HepG2 (cell line): ENCODE data around the gene RABGAP1L. TPM values are rescaled to one million over a fixed set of nuclear protein-coding genes. Genes with fewer than 3 reads are reported as not detected.

ENCODE experiments used
- ATAC-seq: fragments of 200-7000 bp; cut with Tn5 transposase; 3 replicates; pipeline ENCODE4 v1.9.1; 2020; ENCODE audit warnings: mild to moderate bottlenecking, moderate library complexity
- BruUV-seq: library from RNA; stranded (reverse); fragments of 400-500 nt; replicated peaks from 2 replicates; lab custom pipeline; 2021; lab: Mats Ljungman, UMichigan
- CTCF ChIA-PET: fragments of 300-600 bp; formaldehyde crosslinking; extraction: SDS; loops from one replicate; lab custom pipeline; 2021; ENCODE audit warnings: low total read pairs, inconsistent platforms, low intra/inter-chr PET ratio; lab: Yijun Ruan, JAX
- POLR2A ChIA-PET: fragments of 350-600 bp; sonication (Branson Sonifier 250); formaldehyde crosslinking; loops from one replicate; lab custom pipeline; 2020; ENCODE audit warnings: antibody characterized with exemption, inconsistent platforms; lab: Yijun Ruan, JAX
- DNase-seq: peaks from one replicate; pipeline ENCODE4 v3.0.0-alpha.2; 2015; ENCODE audit warnings: low spot score
- FAIRE-seq: peaks from 3 replicates; lab custom pipeline; 2011; peaks lifted over from hg19 to GRCh38; lab: Jason Lieb, UNC
- H2AFZ ChIP-seq: one replicate; pipeline ENCODE4 v1.6.1; 2011; ENCODE audit warnings: low read length, inconsistent platforms
- H3K27ac ChIP-seq: fragments of 300-600 bp; 3 replicates; pipeline ENCODE4 v1.8.0; 2011; ENCODE audit warnings: mixed run types, mild to moderate bottlenecking, mixed read lengths, low read length, inconsistent platforms; ENCODE audit not compliant: insufficient read depth; ENCODE audit errors: extremely low read length
- H3K27me3 ChIP-seq, 2 experiments: fragments of 200-600 bp in 1 of 2; 2 replicates in 1 of 2; 3 replicates in 1 of 2; pipeline versions ENCODE4 v1.6.0 to v1.8.0; 2011; ENCODE audit warnings: low read length in 2 of 2, mild to moderate bottlenecking in 2 of 2, moderate library complexity in 2 of 2, inconsistent platforms in 1 of 2; ENCODE audit not compliant: insufficient read depth in 2 of 2, control insufficient read depth in 1 of 2
- H3K36me3 ChIP-seq, 2 experiments: fragments of 200-600 bp in 1 of 2; replicated peaks in 1 of 2; 2 replicates in 1 of 2; 3 replicates in 1 of 2; pipeline versions ENCODE4 v1.5.1 to v1.8.0; 2011; ENCODE audit warnings: low read length in 2 of 2, inconsistent platforms in 1 of 2; ENCODE audit not compliant: insufficient read depth in 2 of 2, control insufficient read depth in 1 of 2
- H3K4me1 ChIP-seq: 2 replicates; pipeline ENCODE4 v1.5.1; 2012; ENCODE audit warnings: low read length, inconsistent platforms; ENCODE audit not compliant: insufficient read depth
- H3K4me2 ChIP-seq: 2 replicates; pipeline ENCODE4 v1.6.0; 2011; ENCODE audit warnings: low read depth, low read length, inconsistent platforms
- H3K4me3 ChIP-seq, 3 experiments: fragments of 200-600 bp in 1 of 3; sonication (generic), shearing (Covaris generic) in 1 of 3; replicated peaks in 1 of 3; 2 replicates each; pipeline ENCODE4 v1.5.1; 2011 to 2016; ENCODE audit warnings: low read length in 3 of 3, inconsistent platforms in 2 of 3, low read depth in 2 of 3, mild to moderate bottlenecking in 2 of 3, control low read depth in 1 of 3, mixed read lengths in 1 of 3; ENCODE audit not compliant: insufficient read depth in 1 of 3
- H3K79me2 ChIP-seq: one replicate; pipeline ENCODE4 v1.6.1; 2011; ENCODE audit warnings: low read length, inconsistent platforms; ENCODE audit not compliant: insufficient read depth
- H3K9ac ChIP-seq: 2 replicates; pipeline ENCODE4 v1.6.0; 2011; ENCODE audit warnings: mild to moderate bottlenecking, low read depth, low read length, inconsistent platforms; ENCODE audit not compliant: insufficient read depth
- H3K9me3 ChIP-seq: 2 replicates; pipeline ENCODE4 v1.5.1; 2012; ENCODE audit warnings: mild to moderate bottlenecking, low read length
- H4K20me1 ChIP-seq: 2 replicates; pipeline ENCODE4 v1.6.0; 2011; ENCODE audit warnings: inconsistent platforms, mild to moderate bottlenecking, low read length, moderate library complexity; ENCODE audit not compliant: insufficient read depth
- ASH2L ChIP-seq: fragments of 300-600, 200-600 bp; sonication (generic); IDR thresholded peaks from 2 replicates; pipeline ENCODE4 v1.7.0; 2017; ENCODE audit warnings: low read depth, mild to moderate bottlenecking, moderate library complexity, mixed read lengths, low read length; ENCODE audit not compliant: insufficient read length
- CERS6 ChIP-seq: sonication (generic); formaldehyde crosslinking; IDR thresholded peaks from 2 replicates; pipeline ENCODE4 v1.5.0; 2020; ENCODE audit warnings: missing genetic modification reagents
- GMEB1 ChIP-seq: sonication (generic); formaldehyde crosslinking; IDR thresholded peaks from 2 replicates; pipeline ENCODE4 v1.5.1; 2020; ENCODE audit warnings: missing genetic modification reagents, mild to moderate bottlenecking, borderline replicate concordance
- GPBP1L1 ChIP-seq: sonication (generic); formaldehyde crosslinking; IDR thresholded peaks from 2 replicates; pipeline ENCODE4 v1.5.0; 2020; ENCODE audit warnings: mild to moderate bottlenecking, missing genetic modification reagents
- HCFC1 ChIP-seq: fragments of 150-350 bp; IDR thresholded peaks from 2 replicates; pipeline ENCODE4 v1.6.1; 2014; ENCODE audit warnings: low read depth, low read length
- MAF1 ChIP-seq: sonication (generic); formaldehyde crosslinking; IDR thresholded peaks from 2 replicates; pipeline ENCODE4 v1.5.0; 2020; ENCODE audit warnings: missing genetic modification reagents, borderline replicate concordance
- PLRG1 ChIP-seq: fragments of 450-650 bp; conservative IDR thresholded peaks from 2 replicates; pipeline ENCODE4 v1.6.1; 2016
- TBX2 ChIP-seq: sonication (generic); formaldehyde crosslinking; IDR thresholded peaks from 2 replicates; pipeline ENCODE4 v1.5.0; 2020; ENCODE audit warnings: missing genetic modification reagents, mild to moderate bottlenecking, borderline replicate concordance
- ZBTB49 ChIP-seq: sonication (generic); formaldehyde crosslinking; IDR thresholded peaks from 2 replicates; pipeline ENCODE4 v1.4.0; 2020; ENCODE audit warnings: missing genetic modification reagents, borderline replicate concordance
- ZFP37 ChIP-seq: sonication (generic); formaldehyde crosslinking; IDR thresholded peaks from 2 replicates; pipeline ENCODE4 v1.4.0; 2020; ENCODE audit warnings: missing genetic modification reagents, borderline replicate concordance
- ZNF687 ChIP-seq: sonication (generic); formaldehyde crosslinking; IDR thresholded peaks from 2 replicates; pipeline ENCODE4 v1.5.1; 2020; ENCODE audit warnings: mild to moderate bottlenecking, missing genetic modification reagents, moderate library complexity
- in situ Hi-C: cut with HindIII; loops from 2 replicates; pipeline ENCODE4 v1.10.0; 2017; ENCODE audit warnings: low pct_unique_long_range_greater_than_20kb; ENCODE audit not compliant: extremely low pct_ligation_motif_present
- intact Hi-C: fragments of 100-400 bp; cut with micrococcal nuclease; formaldehyde crosslinking; loops from one replicate; pipeline ENCODE4 v1.10.0; 2022; ENCODE audit not compliant: unreplicated experiment
- polyA plus RNA-seq, 8 experiments: library from polyadenylated mRNA; depleted of rRNA in 3 of 8; stranded (reverse) in 7 of 8; unstranded in 1 of 8; fragments of >200 nt; fragmentation: Illumina TruSeq in 4 of 8; extraction: Trizol in 4 of 8; gene quantifications; 2 replicates each; pipeline versions ENCODE4 v1.2.1 to v1.2.3, GENCODE V29; 2011 to 2016; ENCODE audit warnings: low read depth in 4 of 8, missing spikeins in 1 of 8, mixed read lengths in 1 of 8; ENCODE audit not compliant: insufficient read depth in 1 of 8
- total RNA-seq, 5 experiments: library from RNA; depleted of rRNA; stranded (reverse); fragments of >200 nt; fragmentation: Illumina TruSeq; extraction: Trizol; gene quantifications; 2 replicates each; pipeline ENCODE4 v1.2.3, GENCODE V29; 2016; ENCODE audit warnings: low read depth in 1 of 5

Gene RABGAP1L
- total and polyA plus RNA-seq, 2 of the 13 experiments (the other 11 are each of a cell fraction or from before 2014, with no cell fraction given), result 7.9 to 22.6 TPM

GRCh38 chr1:174218983-174219382 lies 59.7 kb downstream of the RABGAP1L start:
- CTCF ChIA-PET, result no interaction called here
- peaks cover 6% of the 10 kb centered on the region for H3K79me2 ChIP-seq
- no peak for TF ChIP-seq MAF1 (CRISPR knock-in tag)
- no peak for TF ChIP-seq GMEB1 (CRISPR knock-in tag)
- no peak for TF ChIP-seq GPBP1L1
- TF ChIP-seq PLRG1, result no peak
- no peak for TF ChIP-seq ZFP37 (CRISPR knock-in tag)
- TF ChIP-seq ASH2L, result no peak
- TF ChIP-seq HCFC1, result no peak
- TF ChIP-seq ZNF687 (CRISPR knock-in tag), result no peak
- TF ChIP-seq ZBTB49 (CRISPR knock-in tag), result no peak
- no peak for TF ChIP-seq TBX2 (CRISPR knock-in tag)
- no peak for TF ChIP-seq CERS6 (CRISPR knock-in tag)
- ATAC-seq (no peak), FAIRE-seq (no peak), DNase-seq (no peak)
- in situ Hi-C loops (loop anchor here (10.0 kb wide), 1 partner anchor 124 kb away; no protein-coding TSS in a partner anchor), intact Hi-C loops (loop anchor here (5.0 kb wide), 1 partner anchor 127 kb away; no protein-coding TSS in a partner anchor)
- H4K20me1 ChIP-seq, result no peaks in the 10 kb centered on the region
- H3K9me3 ChIP-seq, result peaks cover 10% of the 10 kb centered on the region
- no peak overlapping the region for H3K4me2 ChIP-seq
- H3K4me1 ChIP-seq, result peaks cover 13% of the 10 kb centered on the region
- H2AFZ ChIP-seq, result no peak overlapping the region
- POLR2A ChIA-PET, result no interaction called here
- BruUV-seq, result no TSS peak
- H3K36me3 ChIP-seq, result peaks cover 3 to 12% of the 10 kb centered on the region in 2 experiments; a peak in 3 of 5 replicates
- no peaks in the 10 kb centered on the region for H3K27me3 ChIP-seq
- no peak overlapping the region for H3K27ac ChIP-seq
- no peak overlapping the region for H3K4me3 ChIP-seq
- H3K9ac ChIP-seq, result no peak overlapping the region
